A673 (cell line): ENCODE data around the gene CBX5. TPM values are rescaled to one million over a fixed set of nuclear protein-coding genes. Genes with fewer than 3 reads are reported as not detected.

Experiments
- BruUV-seq: library from RNA; stranded (reverse); fragments of 400-500 nt; replicated peaks from 2 replicates; lab custom pipeline; 2021; lab: Mats Ljungman, UMichigan
- CTCF ChIA-PET: fragments of 300-600 bp; sonication (Branson Sonifier 250); formaldehyde crosslinking; loops from one replicate; lab custom pipeline; 2022; ENCODE audit warnings: antibody characterized with exemption; lab: Charles Lee
- POLR2A ChIA-PET: fragments of 300-600 bp; sonication (Branson Sonifier 250); formaldehyde crosslinking; loops from one replicate; lab custom pipeline; 2022; ENCODE audit warnings: antibody characterized with exemption; ENCODE audit not compliant: low non-redundant PET; lab: Charles Lee
- DNase-seq: peaks from one replicate; pipeline ENCODE4 v3.0.0-alpha.2; 2015; ENCODE audit warnings: low spot score
- H3K27ac ChIP-seq: fragments of 200-600 bp; sonication (generic); 2 replicates; pipeline ENCODE4 v1.5.1; 2016; ENCODE audit warnings: mixed run types, low read depth, mild to moderate bottlenecking, mixed read lengths, antibody characterized with exemption, low read length; ENCODE audit not compliant: poor library complexity, severe bottlenecking
- H3K27me3 ChIP-seq: fragments of 200-600 bp; sonication (generic); replicated peaks from 2 replicates; pipeline ENCODE4 v1.6.1; 2017; ENCODE audit warnings: mixed run types, low read depth, mild to moderate bottlenecking, mixed read lengths, antibody characterized with exemption, low read length; ENCODE audit not compliant: insufficient read depth, poor library complexity
- H3K36me3 ChIP-seq: fragments of 200-600 bp; sonication (generic); 2 replicates; pipeline ENCODE4 v1.6.1; 2016; ENCODE audit warnings: mixed run types, mild to moderate bottlenecking, mixed read lengths, antibody characterized with exemption, low read length; ENCODE audit not compliant: insufficient read depth, poor library complexity, severe bottlenecking
- H3K4me1 ChIP-seq: fragments of 200-600 bp; sonication (generic); 2 replicates; pipeline ENCODE4 v1.6.1; 2017; ENCODE audit warnings: mixed run types, mild to moderate bottlenecking, mixed read lengths, antibody characterized with exemption, low read length; ENCODE audit not compliant: insufficient read depth, poor library complexity, severe bottlenecking
- H3K4me3 ChIP-seq: fragments of 200-600 bp; sonication (generic); 2 replicates; pipeline ENCODE4 v1.5.1; 2016; ENCODE audit warnings: low read depth, mixed run types, mild to moderate bottlenecking, mixed read lengths, low read length; ENCODE audit not compliant: poor library complexity, severe bottlenecking
- H3K9me3 ChIP-seq: fragments of 200-600 bp; sonication (generic); 2 replicates; pipeline ENCODE4 v1.6.1; 2016; ENCODE audit warnings: mixed run types, low read depth, mild to moderate bottlenecking, mixed read lengths, antibody characterized with exemption, low read length; ENCODE audit not compliant: poor library complexity, severe bottlenecking
- CTCF ChIP-seq: fragments of 300-800, 200-600 bp; sonication (generic); conservative IDR thresholded peaks from 2 replicates; pipeline ENCODE4 v1.5.1; 2017; ENCODE audit warnings: low read depth, mild to moderate bottlenecking, antibody characterized with exemption, low read length, moderate library complexity, mixed read lengths
- EZH2 ChIP-seq: fragments of 200-600 bp; sonication (generic); IDR thresholded peaks from 2 replicates; pipeline ENCODE4 v1.6.1; 2017; ENCODE audit warnings: borderline replicate concordance, low read depth, mild to moderate bottlenecking, mixed read lengths, antibody characterized with exemption, low read length; ENCODE audit not compliant: poor library complexity, severe bottlenecking
- intact Hi-C: fragments of 100-400 bp; cut with micrococcal nuclease; formaldehyde crosslinking; loops from one replicate; pipeline ENCODE4 v1.10.0; 2022; ENCODE audit not compliant: unreplicated experiment
- total RNA-seq: library from RNA; stranded (reverse); gene quantifications from 2 replicates; pipeline ENCODE4 v1.2.3, GENCODE V29; 2021

The CBX5 gene
- total RNA-seq, 1 experiment from 2014 or later = 254 TPM

- POLR2A ChIA-PET = interaction anchor here (0.6 kb wide), 1 partner anchor 23 kb away, joined by 4 read pairs; no protein-coding TSS in a partner anchor
- no peak for DNase-seq
- no peak overlapping the region for H3K4me3 ChIP-seq
- CTCF ChIA-PET = no interaction called here
- peaks cover 6% of the 10 kb centered on the region for H3K27me3 ChIP-seq
- intact Hi-C loops = no loop called here
- no peaks in the 10 kb centered on the region for H3K36me3 ChIP-seq
- no peak overlapping the region for H3K27ac ChIP-seq
- no peaks in the 10 kb centered on the region for H3K4me1 ChIP-seq
- TF ChIP-seq CTCF (no peak), EZH2 (no peak)
- no peaks in the 10 kb centered on the region for H3K9me3 ChIP-seq
- no TSS peak for BruUV-seq
These were observed 23.7 kb upstream of the CBX5 start for GRCh38 chr12:54303640-54304039.

- no TSS peak for BruUV-seq
- CTCF ChIA-PET = interaction anchor here (0.5 to 1.0 kb wide), 2 partner anchors 23 to 73 kb away, joined by 3 read pairs; partner anchors contain the start of gene COPZ1
- Histone ChIP-seq H3K4me3 (no peak overlapping the region), H3K9me3 (no peaks in the 10 kb centered on the region), H3K27ac (no peak overlapping the region), H3K36me3 (no peaks in the 10 kb centered on the region), H3K4me1 (no peaks in the 10 kb centered on the region), H3K27me3 (peaks cover 6% of the 10 kb centered on the region)
- no peak for TF ChIP-seq EZH2
- TF ChIP-seq CTCF = no peak
- no peak for DNase-seq
- intact Hi-C loops = no loop called here
- POLR2A ChIA-PET = interaction anchor here (0.6 kb wide), 2 partner anchors 37 to 45 kb away, joined by 3 to 25 read pairs; no protein-coding TSS in a partner anchor
These were observed 21.6 kb upstream of the CBX5 start for GRCh38 chr12:54301428-54302048.

GRCh38 chr12:54300732-54301427 is 21.0 kb upstream of the CBX5 start, which contains the start of gene NFE2:
TSS of gene NFE2 (minus strand) at chr12:54301015. CDS start at chr12:54295248, 5,767 bp downstream.
- Histone ChIP-seq H3K36me3 (no peaks in the 10 kb centered on the region), H3K4me3 (no peak within 1 kb of the TSS), H3K9me3 (no peaks in the 10 kb centered on the region), H3K27ac (no peak within 1 kb of the TSS), H3K4me1 (no peaks in the 10 kb centered on the region), H3K27me3 (peaks cover 6% of the 10 kb centered on the region)
- CTCF ChIA-PET = interaction anchor here (0.6 to 0.7 kb wide), 2 partner anchors 28 to 175 kb away, joined by 10 to 15 read pairs; no protein-coding TSS in a partner anchor
- intact Hi-C loops = no loop called here
- BruUV-seq = no TSS peak
- POLR2A ChIA-PET = interaction anchor here (0.6 kb wide), 1 partner anchor 36 kb away, joined by 25 read pairs; no protein-coding TSS in a partner anchor
- DNase-seq = no peak
- no peak for TF ChIP-seq EZH2
- no peak for TF ChIP-seq CTCF
